Measurements from ENCODE around the gene MBNL2.
A peak's percentile ranks its signal among the peaks of the same experiment; 100 is the strongest.
"Not testable (repeated sequence)": the region's sequence is repeated elsewhere in the genome, so short reads cannot be mapped to it uniquely, and the experiment has no call there.

The MBNL2 gene, protein sequence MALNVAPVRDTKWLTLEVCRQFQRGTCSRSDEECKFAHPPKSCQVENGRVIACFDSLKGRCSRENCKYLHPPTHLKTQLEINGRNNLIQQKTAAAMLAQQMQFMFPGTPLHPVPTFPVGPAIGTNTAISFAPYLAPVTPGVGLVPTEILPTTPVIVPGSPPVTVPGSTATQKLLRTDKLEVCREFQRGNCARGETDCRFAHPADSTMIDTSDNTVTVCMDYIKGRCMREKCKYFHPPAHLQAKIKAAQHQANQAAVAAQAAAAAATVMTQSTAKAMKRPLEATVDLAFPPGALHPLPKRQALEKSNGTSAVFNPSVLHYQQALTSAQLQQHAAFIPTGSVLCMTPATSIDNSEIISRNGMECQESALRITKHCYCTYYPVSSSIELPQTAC

DNA sequence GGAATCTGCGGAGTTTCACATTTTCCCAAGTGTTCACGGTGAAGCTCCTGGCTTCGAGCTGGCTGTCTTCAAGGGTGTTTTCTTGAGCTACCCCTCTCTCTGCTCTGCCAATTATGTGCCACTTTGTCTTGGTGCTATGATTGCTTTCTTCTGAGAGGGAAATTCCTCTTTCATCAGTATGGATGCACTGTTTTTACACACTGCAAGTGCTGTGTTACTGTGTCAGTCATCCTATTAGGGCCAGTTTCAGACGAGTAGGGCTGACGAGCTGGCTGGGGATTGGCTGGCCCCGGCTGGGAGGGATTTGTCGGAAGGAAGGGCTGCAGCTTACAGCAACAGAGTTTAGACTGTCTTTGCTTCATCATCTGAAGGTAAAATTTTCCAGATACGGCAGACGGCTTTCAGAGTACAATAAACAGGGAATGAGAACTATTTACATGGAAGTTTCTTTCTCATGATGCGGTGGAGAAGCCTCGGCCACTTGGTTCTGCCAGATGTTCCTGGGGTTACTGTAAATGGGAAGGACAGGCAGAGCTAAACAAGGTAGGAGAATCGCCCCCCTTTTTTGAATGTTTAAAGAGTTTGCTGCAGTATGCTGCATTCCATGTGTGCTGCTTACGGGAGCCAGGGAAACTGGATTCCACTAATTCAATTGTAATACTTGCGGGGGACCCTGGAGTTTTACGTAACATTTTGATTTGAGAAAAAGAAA, at the start of gene MBNL2:
TSS of gene MBNL2 (plus strand) at position 345 of the 712 bp plus-strand sequence. CDS start 53,903 bp downstream, outside the sequence.
- peak; percentile 89 for DNase-seq

DNA sequence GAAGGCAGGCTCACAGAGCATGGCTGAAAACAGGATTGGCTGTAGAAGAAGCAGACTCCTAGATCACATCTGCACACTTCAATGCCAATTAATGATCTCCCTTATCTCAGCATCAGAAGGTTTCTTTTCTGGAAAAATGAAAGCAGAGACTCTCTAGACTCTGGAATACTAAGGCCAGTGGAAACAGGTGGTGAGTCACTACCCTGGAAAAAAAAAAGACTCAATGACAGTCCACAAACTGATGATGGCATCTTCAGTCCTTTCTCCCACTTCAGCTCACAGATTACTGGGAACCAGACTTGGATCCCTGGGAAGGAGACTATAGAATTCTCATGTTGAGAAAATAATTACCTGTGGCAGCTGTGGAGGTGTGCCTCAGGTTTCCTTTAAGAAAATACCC, 47.5 kb upstream of the MBNL2 start:
- DNase-seq: no peak

DNA sequence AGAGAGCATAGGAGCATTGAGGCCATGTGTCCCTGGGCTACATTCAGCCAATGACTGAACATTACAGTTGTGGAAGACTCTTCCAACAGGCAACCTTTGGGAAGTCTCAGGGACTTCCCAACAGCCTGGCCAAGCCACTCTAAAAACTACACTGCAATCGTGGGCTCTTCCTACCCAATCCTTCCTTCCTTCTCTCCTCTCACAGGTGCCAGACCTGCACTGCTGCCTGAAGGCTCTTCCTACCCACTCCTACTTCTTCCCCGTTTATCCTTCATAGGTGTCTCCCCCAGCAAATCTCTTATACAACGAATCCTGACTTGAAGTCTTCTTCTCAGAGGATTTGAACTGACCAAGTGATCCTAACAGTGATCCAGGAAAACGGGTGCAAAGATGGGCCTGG, 47.1 kb upstream of the MBNL2 start:
- DNase-seq: no peak

DNA sequence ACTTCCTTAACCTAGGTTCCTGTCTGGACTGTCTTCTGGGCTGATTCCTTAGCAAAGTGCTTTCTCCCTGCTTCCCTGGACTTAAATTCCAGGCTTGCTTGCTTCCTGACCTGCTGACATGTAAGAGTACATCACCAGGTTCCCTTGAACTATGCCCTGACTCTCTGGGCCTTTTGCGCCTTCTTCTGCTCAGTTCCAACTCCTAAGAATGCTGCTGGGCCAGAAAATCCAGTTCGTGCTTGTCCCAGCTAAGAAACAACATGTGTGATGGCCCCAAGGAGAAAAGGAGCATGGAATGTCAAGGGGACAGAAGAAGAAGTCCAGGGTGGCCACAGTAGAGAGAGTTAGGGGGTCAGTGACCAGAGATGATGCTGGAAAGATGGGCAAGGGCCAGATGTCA, 42.6 kb upstream of the MBNL2 start:
- DNase-seq: no peak

DNA sequence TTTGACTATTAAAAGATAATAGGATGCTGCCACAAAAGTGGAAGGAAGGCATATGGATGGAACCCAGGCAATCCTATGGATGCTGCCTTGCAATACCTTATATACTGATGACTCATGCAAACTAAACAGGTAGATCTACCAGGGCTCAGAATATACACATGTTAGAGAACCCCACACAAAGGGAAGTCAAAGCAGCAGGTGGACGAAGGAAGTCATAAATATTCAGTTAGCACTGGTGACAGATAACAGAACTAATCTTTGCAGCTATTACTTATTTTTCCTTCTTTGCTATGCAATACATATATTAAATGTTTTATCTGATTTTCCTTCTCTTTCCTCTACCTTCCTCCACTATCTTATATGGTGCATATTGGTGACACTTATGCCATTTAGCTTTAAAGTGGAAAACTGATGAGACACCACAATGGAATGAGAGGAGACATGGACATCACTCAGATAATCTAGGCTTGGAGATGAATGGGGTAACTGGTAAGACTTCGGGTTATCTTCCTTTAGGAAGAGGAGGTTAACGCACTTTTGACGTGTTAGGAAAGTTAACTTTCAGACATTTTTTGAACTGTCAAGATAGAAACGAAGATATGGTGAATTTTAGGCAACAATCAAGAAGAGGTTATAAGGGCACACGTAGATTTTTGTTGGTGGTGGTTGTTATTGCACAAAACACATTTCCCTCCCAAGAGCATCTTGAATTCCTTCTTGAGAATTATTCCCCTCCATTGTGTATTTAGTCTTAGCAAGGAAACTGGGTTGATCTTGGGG, 39.8 kb upstream of the MBNL2 start:
- DNase-seq: no peak

DNA sequence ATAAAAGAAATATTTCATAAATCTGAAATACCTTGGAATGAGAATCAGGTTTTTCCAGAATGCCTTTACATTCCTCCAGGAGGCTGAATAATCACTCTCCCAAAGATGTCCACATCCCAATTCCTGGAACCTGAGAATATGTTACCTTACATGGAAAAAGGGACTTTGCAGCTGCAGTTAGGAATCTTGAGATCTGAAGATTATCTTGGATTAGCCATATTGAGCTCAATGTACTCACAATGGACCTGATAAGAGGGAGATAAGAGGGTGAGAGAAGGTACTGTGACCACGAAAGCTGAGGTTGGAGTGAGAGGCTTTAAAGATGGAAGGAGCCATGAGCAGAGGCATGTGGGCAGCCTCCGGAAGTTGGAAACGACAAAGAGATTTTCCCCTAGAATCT, 36.8 kb upstream of the MBNL2 start:
- DNase-seq: no peak

DNA sequence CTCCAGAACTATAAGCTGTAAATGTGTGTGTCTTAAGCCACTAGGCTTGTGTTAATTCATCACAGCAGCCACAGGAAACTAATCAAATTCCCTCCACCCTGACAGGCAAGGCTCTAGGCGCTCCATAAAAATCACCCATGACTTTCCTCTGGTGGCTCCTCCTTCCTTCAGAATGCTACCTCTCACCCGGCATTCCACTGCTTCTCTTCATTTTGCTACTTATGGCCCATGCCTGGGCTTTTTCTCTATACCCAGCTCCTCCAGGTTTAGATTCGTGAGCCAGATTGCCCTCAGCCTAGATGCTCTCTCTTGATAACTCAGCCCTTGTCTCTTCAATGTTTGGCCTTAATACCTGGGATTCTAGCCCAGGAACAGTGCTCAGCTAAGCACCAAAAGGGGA, 36.4 kb upstream of the MBNL2 start:
- DNase-seq: no peak

DNA sequence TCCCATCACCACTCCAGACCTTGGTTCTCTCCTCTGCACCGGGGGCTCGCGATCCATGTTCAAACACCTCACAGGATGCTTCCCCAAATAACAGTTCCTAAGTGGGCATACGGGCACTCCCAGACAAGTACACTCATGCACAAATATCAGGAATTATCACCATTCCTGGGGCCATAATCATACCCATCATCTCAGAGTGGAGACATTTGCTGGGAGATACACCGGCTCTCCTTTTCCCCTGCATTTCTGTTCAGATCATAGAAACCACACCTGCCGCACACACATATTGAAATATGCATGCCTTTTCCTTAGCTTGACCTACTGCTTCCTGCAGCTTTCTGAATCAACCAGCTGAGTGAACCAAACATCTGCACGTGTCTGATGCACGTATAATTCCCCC, 33.9 kb upstream of the MBNL2 start:
- no peak for DNase-seq

DNA sequence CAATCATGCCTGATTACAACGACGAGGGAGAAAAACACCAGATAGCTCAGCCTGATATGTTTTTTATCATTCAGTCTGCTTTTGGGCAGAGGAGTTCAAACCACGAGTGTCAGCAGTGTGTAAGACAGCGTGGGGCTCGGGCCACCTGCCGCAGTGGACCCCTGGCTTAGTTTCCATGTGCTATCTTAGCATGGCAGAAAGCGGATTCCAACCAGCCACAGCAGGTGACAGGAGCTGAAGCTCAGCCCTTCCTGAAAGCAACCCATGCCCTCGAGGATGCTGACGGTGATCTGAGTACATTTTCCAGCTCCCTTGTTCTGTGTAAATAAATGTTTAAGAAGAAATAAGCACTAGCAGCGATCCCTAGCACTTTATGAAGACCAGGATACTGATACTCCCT, 32.2 kb upstream of the MBNL2 start:
- DNase-seq: no peak

DNA sequence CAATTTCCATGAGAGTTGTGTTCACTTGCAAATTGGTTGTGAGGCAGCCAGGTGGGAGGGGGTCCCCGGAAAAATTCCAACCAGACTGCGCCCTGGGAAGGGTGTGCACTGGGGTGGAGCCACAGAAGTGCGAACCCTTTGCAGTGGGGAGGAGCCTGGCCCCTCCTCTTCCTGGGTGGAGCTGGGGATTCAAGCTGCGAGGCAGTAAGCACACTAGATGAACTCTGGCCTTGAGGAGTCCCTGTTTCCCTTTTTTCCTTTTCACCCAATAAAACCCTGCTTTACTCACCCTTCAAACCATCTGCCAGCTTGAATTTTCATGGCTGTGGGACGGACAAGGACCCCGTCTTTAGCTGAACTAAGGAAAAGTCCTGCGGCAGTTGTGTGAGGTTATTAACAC, 31.0 kb upstream of the MBNL2 start:
- DNase-seq: no peak

DNA sequence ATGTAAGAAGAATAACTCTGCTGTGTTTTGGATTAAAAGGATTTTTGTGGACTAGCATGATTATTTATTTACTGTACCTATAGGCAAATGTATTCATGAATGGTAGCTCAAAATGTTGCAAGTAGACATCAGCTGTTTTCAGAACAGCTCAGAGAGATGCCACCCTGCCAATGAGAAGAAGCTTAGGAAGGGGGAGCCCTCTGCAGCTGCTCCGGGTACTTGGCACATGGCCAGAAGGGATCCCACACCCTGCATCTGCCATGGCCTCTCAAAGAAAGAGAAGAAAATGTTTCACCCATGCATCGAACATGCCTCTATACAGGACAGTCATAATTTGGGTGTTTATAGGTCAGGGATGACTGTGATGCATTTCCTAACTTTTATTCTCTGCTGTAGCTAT, 30.5 kb upstream of the MBNL2 start:
- no peak for DNase-seq

DNA sequence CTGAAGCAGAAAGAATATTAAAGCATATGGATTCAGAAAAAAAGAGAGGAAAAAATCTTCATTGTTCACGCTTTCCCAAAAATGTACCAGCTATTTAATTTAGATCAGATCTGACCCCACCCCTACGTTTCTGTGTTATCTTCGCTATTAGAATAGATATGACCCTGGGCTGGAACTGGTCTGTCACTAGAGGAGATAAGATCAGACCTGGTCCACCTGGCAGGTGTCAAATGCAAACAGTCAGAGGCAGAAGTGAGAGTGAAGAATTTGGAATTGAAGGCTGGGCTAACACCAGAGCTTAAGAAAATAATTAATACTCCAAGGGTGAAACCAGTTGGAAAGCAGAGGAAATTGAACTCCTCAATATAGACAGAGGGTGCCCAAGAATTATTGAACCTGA, 30.0 kb upstream of the MBNL2 start:
- no peak for DNase-seq

DNA sequence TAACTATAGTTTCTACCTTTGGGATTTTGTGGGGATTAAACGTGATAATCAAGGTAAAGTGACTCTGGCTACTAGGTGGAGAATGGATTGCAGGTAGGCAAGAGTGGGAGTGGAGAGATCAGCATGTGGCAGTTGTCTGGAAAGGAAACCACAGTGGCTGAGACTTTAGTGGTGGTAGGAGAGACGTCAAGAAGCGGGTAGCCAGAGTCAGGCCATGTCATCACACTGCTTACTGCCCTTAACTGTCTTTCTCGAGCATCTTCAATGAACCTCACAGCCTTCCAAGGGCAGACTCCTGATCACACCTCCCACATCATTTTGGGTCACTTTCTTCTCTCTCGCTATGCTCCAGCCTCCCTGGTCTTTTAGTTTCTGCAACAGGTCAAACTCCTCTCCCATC, 28.6 kb upstream of the MBNL2 start:
- no peak for DNase-seq

DNA sequence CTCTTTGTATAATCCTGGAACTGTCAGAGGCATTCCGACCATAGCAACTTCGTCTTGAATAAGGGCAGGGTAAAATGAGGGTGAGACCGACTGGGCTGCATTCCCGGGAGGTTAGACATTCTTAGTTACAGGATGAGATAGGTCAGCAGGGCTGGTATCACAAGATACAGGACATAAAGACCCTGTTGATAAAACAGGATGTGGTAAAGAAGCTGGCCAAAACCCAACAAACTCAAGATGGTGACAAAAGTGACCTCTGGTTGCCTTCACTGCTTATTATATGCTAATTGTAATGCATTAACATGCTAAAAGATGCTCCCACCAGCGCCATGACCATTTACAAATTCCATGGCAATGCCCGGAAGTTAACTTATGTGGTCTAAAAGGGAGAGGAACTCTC, 27.7 kb upstream of the MBNL2 start:
- no peak for DNase-seq

DNA sequence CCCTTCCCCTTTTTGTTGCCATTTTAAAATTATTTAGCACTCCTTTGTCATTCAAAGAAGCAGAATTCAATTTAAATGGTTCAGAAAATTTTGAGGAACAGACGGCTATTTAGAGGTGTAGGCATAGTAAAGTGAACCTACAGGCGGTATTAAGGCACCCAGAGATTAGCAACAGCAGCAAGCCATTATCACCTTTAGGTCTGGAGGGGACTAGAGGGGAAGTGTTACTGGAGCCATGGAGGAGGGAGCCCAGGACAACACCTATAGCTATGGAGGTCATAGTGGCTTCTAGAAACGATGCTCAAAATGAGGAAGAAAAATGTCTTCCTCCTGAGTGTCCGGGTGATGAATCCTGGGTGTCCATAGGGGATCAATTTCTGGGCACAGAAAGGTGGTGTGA, 25.8 kb upstream of the MBNL2 start:
- no peak for DNase-seq

DNA sequence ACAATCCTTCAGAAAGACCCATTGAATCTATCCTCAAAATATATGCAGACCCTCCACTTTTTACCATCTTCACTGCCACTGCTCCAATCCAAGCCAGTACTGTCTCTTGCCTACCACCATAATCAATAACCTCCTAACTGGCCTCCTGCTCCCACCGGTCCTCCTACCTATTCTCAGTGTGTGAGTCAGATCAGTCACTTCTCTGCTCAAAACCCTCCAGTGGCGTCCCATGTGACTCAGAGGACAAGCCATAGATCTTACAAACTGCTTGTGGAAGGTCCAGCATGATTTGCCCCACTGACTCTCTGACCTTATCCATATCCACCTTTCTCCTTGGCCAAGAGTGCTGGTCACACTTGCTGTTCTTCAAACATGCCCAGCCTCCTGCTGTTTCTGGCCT, 23.4 kb upstream of the MBNL2 start:
- no peak for DNase-seq

DNA sequence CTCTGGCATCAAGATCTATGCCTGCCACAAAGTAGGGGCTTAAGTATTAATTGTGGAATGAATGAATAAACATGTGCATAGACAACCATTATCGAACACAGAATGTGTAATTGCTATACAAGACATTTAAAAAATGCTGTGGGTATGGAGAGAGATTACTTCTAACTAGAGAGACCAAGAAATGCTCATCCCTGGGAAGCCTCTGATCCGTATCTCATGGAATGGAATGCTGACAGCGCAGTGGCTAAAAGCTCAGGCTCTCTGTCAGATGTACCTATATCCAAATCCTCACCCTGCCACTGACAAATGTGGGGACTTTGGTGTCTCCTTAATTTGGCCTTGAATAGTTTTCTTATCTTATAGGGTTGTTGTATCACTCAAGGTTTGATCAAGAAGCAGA, 22.7 kb upstream of the MBNL2 start:
- no peak for DNase-seq

DNA sequence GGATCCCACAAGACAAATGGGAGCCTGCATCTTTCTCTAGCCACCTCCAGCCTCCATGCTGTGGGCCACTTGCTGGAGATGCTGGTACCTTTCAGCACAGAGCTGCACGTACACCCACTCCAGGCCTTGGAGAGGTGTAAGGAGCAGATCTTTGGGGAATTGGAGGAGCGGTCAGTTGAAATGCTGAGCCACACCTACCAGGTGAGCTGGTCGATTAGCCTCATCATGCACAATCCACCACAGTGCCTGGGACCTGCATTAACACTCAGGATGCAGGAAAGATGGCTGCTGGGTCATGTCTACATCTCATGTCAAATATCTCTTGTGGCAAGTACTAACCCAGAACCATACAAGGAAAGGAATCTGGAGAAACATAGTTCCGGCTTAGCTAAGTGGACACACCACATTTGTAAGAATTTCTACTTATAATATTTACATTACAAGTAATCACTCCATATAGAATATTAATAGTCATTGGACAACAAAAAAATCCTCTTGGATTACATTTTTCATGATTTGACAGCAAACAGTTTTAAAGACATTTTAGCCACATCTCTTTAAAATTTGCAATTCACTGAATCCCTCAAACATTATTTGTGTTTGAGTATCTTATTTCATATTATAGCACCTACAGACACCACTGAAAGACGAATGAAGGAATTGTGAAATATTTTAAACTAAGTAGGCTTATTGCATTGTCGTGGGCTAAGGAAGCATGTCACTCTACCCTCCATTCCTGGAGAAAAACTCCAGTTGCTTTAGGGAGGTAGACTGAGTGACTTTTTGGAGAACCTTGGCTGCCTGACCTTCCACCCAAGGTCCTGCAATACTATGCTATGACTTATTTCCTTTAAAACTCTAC, 21.8 kb upstream of the MBNL2 start:
- DNase-seq: no peak

DNA sequence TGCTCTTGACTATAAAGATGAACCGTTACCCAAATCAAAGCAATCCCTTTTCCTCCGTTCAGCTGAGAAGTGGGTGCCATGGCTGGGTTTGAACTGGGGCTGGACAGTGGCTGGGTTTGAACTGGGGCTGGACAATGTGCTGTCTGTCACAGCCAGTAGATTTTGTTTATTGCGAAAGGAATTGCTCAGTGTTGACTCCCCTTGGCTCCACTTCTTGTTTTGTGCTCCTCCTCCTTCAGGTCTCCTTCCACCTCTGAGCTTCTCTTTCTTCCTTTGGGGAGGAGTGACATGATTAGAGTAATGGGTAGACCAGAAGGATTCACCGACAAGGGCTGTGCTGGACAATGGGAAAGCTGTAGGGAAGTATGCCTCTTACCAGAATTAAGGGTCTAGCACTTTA, 19.4 kb upstream of the MBNL2 start:
- no peak for DNase-seq

DNA sequence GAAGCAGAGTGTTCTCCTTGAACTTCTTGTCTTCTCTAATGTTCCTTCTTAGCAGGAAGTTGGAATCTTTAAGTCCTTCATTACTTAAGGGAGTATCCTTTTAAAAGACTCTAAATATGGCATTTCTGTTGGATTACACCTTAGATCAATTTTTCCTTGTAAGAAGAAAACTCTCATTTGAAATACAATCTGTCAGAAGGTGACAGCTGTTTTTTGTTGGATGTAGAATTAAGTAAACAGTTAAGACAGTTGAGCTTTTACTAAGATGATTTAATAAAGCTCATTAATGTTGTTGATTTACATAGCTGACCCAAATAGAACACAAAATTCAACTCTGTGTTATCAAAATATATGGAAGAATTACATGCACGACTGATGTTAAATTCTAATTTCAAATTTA, 16.7 kb upstream of the MBNL2 start:
- DNase-seq: no peak

DNA sequence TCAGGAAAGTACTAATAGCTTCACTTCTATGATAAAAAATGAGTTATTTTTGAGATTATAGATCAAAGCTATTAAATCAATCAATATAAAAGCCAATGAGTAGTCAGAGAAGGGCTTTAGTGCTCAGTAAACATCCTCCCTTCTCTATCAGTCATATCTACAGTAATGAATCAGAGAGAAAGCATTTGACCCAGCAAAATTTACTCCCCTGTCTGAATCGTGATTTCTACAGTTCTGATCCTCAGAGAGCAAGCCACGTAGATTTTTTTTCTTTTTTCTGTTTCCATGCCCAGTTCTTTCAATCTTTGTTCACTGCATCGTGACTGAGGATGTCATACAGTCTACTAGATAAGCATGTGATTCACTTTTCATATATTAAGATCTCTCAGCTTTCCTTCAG, 16.2 kb upstream of the MBNL2 start:
- no peak for DNase-seq

DNA sequence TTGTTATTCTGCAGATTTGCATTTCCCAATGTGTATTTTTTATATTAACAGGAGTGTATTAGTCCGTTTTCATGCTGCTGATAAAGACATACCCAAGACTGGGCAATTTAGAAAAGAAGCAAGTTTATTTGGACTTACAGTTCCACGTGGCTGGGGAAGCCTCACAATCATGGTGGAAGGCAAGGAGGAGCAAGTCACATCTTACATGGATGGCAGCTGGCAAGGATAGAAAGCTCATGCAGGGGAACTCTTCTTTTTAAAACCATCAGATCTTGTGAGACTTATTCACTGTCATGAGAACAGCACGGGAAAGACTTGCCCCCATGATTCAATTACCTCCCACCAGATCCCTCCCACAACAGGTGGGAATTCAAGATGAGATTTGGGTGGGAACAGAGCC, 14.9 kb upstream of the MBNL2 start:
- DNase-seq: not testable (repeated sequence)

DNA sequence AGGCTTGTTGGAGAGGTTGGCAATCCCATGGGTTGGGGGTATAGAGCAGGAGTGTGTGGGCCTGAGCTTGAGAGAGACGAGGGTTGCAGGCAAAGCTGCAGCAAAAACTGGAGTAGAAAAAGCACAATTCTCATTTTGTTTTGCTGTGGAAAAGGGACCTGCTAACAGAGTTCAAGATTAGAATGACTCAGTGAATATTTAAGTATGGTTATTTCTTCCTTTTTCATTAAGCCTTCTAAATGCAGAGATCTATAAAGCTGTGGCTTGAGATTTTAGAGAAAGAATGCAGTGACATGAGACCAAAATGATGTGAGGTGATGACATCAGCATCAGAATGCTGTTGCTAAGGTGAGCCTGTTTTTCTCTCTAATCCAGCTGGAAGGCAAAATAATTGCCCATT, 10.8 kb upstream of the MBNL2 start:
- DNase-seq: no peak

All from stimulated activated CD4-positive, alpha-beta T cell treated with anti-CD3 and anti-CD28 coated beads, Interleukin-15, amount 100 ng/mL, for 24 hours (primary cell).